T-cell (primary cell): ENCODE results near the gene ASPDH. TPM values are rescaled to one million over a fixed set of nuclear protein-coding genes. Genes with fewer than 3 reads are reported as not detected.

ENCODE experiments used
- ATAC-seq, 4 experiments: fragments of 200-7000 bp in 3 of 4; fragments of 150-1000 bp in 1 of 4; cut with Tn5 transposase; replicated peaks in 1 of 4; 1 replicate in 3 of 4; 2 replicates in 1 of 4; pipeline ENCODE4 v1.10.0; 2021; ENCODE audit warnings: moderate library complexity in 3 of 4, mild to moderate bottlenecking in 2 of 4, moderate number of reproducible peaks in 1 of 4
- CTCF ChIA-PET, 2 donors: fragments of 300-600 bp; sonication (Branson Sonifier 250); formaldehyde crosslinking; loops; one replicate each; lab custom pipeline; 2022; ENCODE audit warnings: antibody characterized with exemption in 2 of 2; lab: Charles Lee
- POLR2A ChIA-PET, 2 donors: fragments of 300-600 bp; sonication (Branson Sonifier 250); formaldehyde crosslinking; loops; one replicate each; lab custom pipeline; 2022; ENCODE audit warnings: antibody characterized with exemption in 2 of 2; lab: Charles Lee
- DNase-seq, 35 experiments: peaks; one replicate each; pipeline versions ENCODE4 v3.0.0 to v3.0.0-alpha.2; 2013 to 2023
- H3K27ac ChIP-seq: one replicate; pipeline ENCODE4 v1.5.1; 2013; ENCODE audit warnings: low read length
- H3K27me3 ChIP-seq, 2 experiments: replicated peaks in 1 of 2; 1 replicate in 1 of 2; 2 replicates in 1 of 2; pipeline versions ENCODE4 v1.6.1 to v1.7.0; 2013; ENCODE audit warnings: low read length in 1 of 2, mixed read lengths in 1 of 2; ENCODE audit not compliant: control insufficient read depth in 2 of 2, insufficient read depth in 2 of 2; ENCODE audit errors: extremely low read depth in 1 of 2
- H3K36me3 ChIP-seq, 2 donors: 1 replicate in 1 of 2; 2 replicates in 1 of 2; pipeline versions ENCODE4 v1.6.1 to v1.7.0; 2013; ENCODE audit warnings: low read length in 1 of 2; ENCODE audit not compliant: control insufficient read depth in 2 of 2, insufficient read depth in 1 of 2; ENCODE audit errors: extremely low read depth in 1 of 2
- H3K4me1 ChIP-seq, 2 experiments: 1 replicate in 1 of 2; 2 replicates in 1 of 2; pipeline versions ENCODE4 v1.6.1 to v1.7.0; 2013; ENCODE audit warnings: low read length in 2 of 2, mixed read lengths in 1 of 2; ENCODE audit not compliant: insufficient read depth in 2 of 2, control insufficient read depth in 1 of 2; ENCODE audit errors: extremely low read depth in 1 of 2
- H3K4me3 ChIP-seq, 2 donors: 1 replicate in 1 of 2; 2 replicates in 1 of 2; pipeline versions ENCODE4 v1.5.1 to v1.7.0; 2013; ENCODE audit warnings: mild to moderate bottlenecking in 2 of 2, low read length in 1 of 2, moderate library complexity in 1 of 2; ENCODE audit not compliant: control insufficient read depth in 1 of 2; ENCODE audit errors: extremely low read depth in 1 of 2
- H3K9me3 ChIP-seq: 2 replicates; pipeline ENCODE4 v1.7.0; 2013
- H3K27ac Mint-ChIP-seq, 2 donors: one replicate each; pipeline ENCODE4 v1.8.0; 2020 to 2021; ENCODE audit warnings: mild to moderate bottlenecking in 2 of 2, mixed read lengths in 2 of 2
- H3K27me3 Mint-ChIP-seq, 2 donors: one replicate each; pipeline ENCODE4 v1.8.0; 2021 to 2022; ENCODE audit warnings: mixed read lengths in 2 of 2
- H3K36me3 Mint-ChIP-seq: one replicate; pipeline ENCODE4 v1.8.0; 2021; ENCODE audit warnings: mixed read lengths
- H3K4me1 Mint-ChIP-seq, 3 donors: one replicate each; pipeline ENCODE4 v1.8.0; 2020 to 2022; ENCODE audit warnings: mixed read lengths in 3 of 3, mild to moderate bottlenecking in 1 of 3
- H3K4me3 Mint-ChIP-seq, 3 donors: one replicate each; pipeline ENCODE4 v1.8.0; 2020 to 2022; ENCODE audit warnings: mild to moderate bottlenecking in 3 of 3, mixed read lengths in 3 of 3, moderate library complexity in 3 of 3
- H3K9me3 Mint-ChIP-seq, 3 donors: one replicate each; pipeline ENCODE4 v1.8.0; 2020 to 2022; ENCODE audit warnings: mixed read lengths in 3 of 3
- WGBS: methylation state at CpG from one replicate; pipeline ENCODE4 v1.1.5; 2013; ENCODE audit warnings: missing lambda C conversion rate; ENCODE audit not compliant: insufficient coverage; 5-methylcytosine and 5-hydroxymethylcytosine counted together
- total RNA-seq, 35 experiments: library from RNA in 6 of 35; stranded (reverse) in 6 of 35; fragments of 120-200 nt in 1 of 35; gene quantifications; one replicate each; pipeline versions ENCODE4 v1.2.1 to v1.2.4 and lab custom pipeline; 2013 to 2026

ASPDH gene
- total RNA-seq, 5 donors from 2014 or later (not counting 1 experiment from before 2014, with no cell fraction given) = not detected

- H3K27me3 ChIP-seq = peaks cover 0 to 44% of the 10 kb centered on the region in 2 experiments
- H3K4me3 ChIP-seq = peak overlapping the region in 1 of 2 donors; percentile 82
- peak overlapping the region in 1 of 3 donors; percentile 72 for H3K4me3 Mint-ChIP-seq
- DNase-seq = no peak
- H3K9me3 ChIP-seq = no peaks in the 10 kb centered on the region
- ChIA-PET POLR2A (no interaction called here), CTCF (no interaction called here)
- 97% methylated on average over 24 of the region's 36 CpGs for WGBS
- ATAC-seq = no peak
- H3K4me1 ChIP-seq = peaks cover 2 to 22% of the 10 kb centered on the region in 2 experiments
- H3K27me3 Mint-ChIP-seq = peaks cover 0 to 12% of the 10 kb centered on the region in 2 donors
- peaks cover 14 to 25% (median 18%) of the 10 kb centered on the region in 3 donors for H3K4me1 Mint-ChIP-seq
- H3K27ac Mint-ChIP-seq = no peak overlapping the region
- H3K9me3 Mint-ChIP-seq = no peaks in the 10 kb centered on the region
- H3K36me3 ChIP-seq = no peaks in the 10 kb centered on the region
- peak overlapping the region; percentile 98 for H3K27ac ChIP-seq
- H3K36me3 Mint-ChIP-seq = no peaks in the 10 kb centered on the region
These were observed 1.4 kb downstream of the ASPDH start for GRCh38 chr19:50512112-50512998.

- CTCF ChIA-PET = interaction anchor here in 1 of 2 donors (0.6 to 1.0 kb wide), 3 partner anchors 17 to 182 kb away, joined by 3 read pairs; partner anchors contain the start of gene KCNC3
- Histone ChIP-seq H3K27ac (peak within 1 kb of the TSS; percentile 98), H3K36me3 (no peaks in the 10 kb centered on the region), H3K27me3 (peaks cover 0 to 38% of the 10 kb centered on the region in 2 experiments), H3K4me3 (peak within 1 kb of the TSS; percentile 62 to 82), H3K9me3 (no peaks in the 10 kb centered on the region), H3K4me1 (peaks cover 2 to 22% of the 10 kb centered on the region in 2 experiments)
- H3K27ac Mint-ChIP-seq = peak within 1 kb of the TSS; percentile 95 to 98
- H3K4me3 Mint-ChIP-seq = peak within 1 kb of the TSS; percentile 72 to 92 (median 84)
- POLR2A ChIA-PET = interaction anchor here in 1 of 2 donors (0.6 to 0.7 kb wide), 2 partner anchors 38 to 135 kb away, joined by 3 to 4 read pairs; no protein-coding TSS in a partner anchor
- H3K36me3 Mint-ChIP-seq = no peaks in the 10 kb centered on the region
- H3K4me1 Mint-ChIP-seq = peaks cover 14 to 25% (median 18%) of the 10 kb centered on the region in 3 donors
- no peaks in the 10 kb centered on the region for H3K9me3 Mint-ChIP-seq
- ATAC-seq (peak; percentile 91 to 97 (median 95)), DNase-seq (peak; percentile 92 to 99 (median 97))
- WGBS = 2% methylated on average over 68 of the region's 69 CpGs
- peaks cover 0 to 12% of the 10 kb centered on the region in 2 donors for H3K27me3 Mint-ChIP-seq
These were observed 2.5 kb downstream of the ASPDH start, which contains the start of gene JOSD2 for GRCh38 chr19:50511069-50511822. Gene JOSD2, minus strand, starts transcription at chr19:50511191. Its CDS starts 760 bp downstream, at chr19:50510431.

- Mint-ChIP-seq H3K27ac (peak overlapping the region; percentile 95 to 98), H3K9me3 (no peaks in the 10 kb centered on the region), H3K27me3 (peaks cover 0 to 7% of the 10 kb centered on the region in 2 donors), H3K4me1 (peaks cover 14 to 25% (median 18%) of the 10 kb centered on the region in 3 donors), H3K4me3 (peak overlapping the region; percentile 72 to 92 (median 84)), H3K36me3 (no peaks in the 10 kb centered on the region)
- H3K4me3 ChIP-seq = peak overlapping the region; percentile 62 to 82
- CTCF ChIA-PET = interaction anchor here in 1 of 2 donors (0.6 to 1.0 kb wide), 3 partner anchors 17 to 182 kb away, joined by 3 read pairs; partner anchors contain the start of gene KCNC3
- DNase-seq (no peak), ATAC-seq (peak in 1 of 4 experiments; percentile 19)
- POLR2A ChIA-PET = interaction anchor here in 1 of 2 donors (0.6 kb wide), 1 partner anchor 135 kb away, joined by 3 read pairs; no protein-coding TSS in a partner anchor
- H3K36me3 ChIP-seq = no peaks in the 10 kb centered on the region
- no peaks in the 10 kb centered on the region for H3K9me3 ChIP-seq
- H3K4me1 ChIP-seq = peaks cover 2 to 22% of the 10 kb centered on the region in 2 experiments
- WGBS = 18% methylated on average over 10 of the region's 10 CpGs
- peaks cover 0 to 37% of the 10 kb centered on the region in 2 experiments for H3K27me3 ChIP-seq
- H3K27ac ChIP-seq = peak overlapping the region; percentile 98
These were observed 3.0 kb downstream of the ASPDH start for GRCh38 chr19:50510700-50511068.

GRCh38 chr19:50510121-50510670 lies 3.5 kb downstream of the ASPDH start:
- H3K27ac Mint-ChIP-seq = peak overlapping the region; percentile 95 to 98
- WGBS = 91% methylated on average over 22 of the region's 26 CpGs
- peak overlapping the region; percentile 62 to 82 for H3K4me3 ChIP-seq

GRCh38 chr19:50509366-50509765 lies 4.3 kb downstream of the ASPDH start:
- 88% methylated on average over 11 of the region's 11 CpGs for WGBS
- no peak overlapping the region for H3K27ac ChIP-seq
- Mint-ChIP-seq H3K4me3 (peak overlapping the region; percentile 9 to 72 (median 58)), H3K27me3 (peaks cover 0 to 5% of the 10 kb centered on the region in 2 donors), H3K27ac (peak overlapping the region in 1 of 2 donors; percentile 49), H3K36me3 (no peaks in the 10 kb centered on the region), H3K4me1 (peaks cover 14 to 23% (median 18%) of the 10 kb centered on the region in 3 donors), H3K9me3 (no peaks in the 10 kb centered on the region)
- ChIA-PET CTCF (interaction anchor here in 1 of 2 donors (0.6 kb wide), 1 partner anchor 133 kb away, joined by 3 read pairs; the partner anchor contains the start of gene NR1H2), POLR2A (interaction anchor here in 1 of 2 donors (0.6 kb wide), 1 partner anchor 21 kb away, joined by 5 read pairs; no protein-coding TSS in a partner anchor)
- H3K4me1 ChIP-seq = peaks cover 2 to 22% of the 10 kb centered on the region in 2 experiments
- no peak for DNase-seq
- H3K36me3 ChIP-seq = no peaks in the 10 kb centered on the region
- peaks cover 0 to 25% of the 10 kb centered on the region in 2 experiments for H3K27me3 ChIP-seq
- H3K4me3 ChIP-seq = no peak overlapping the region
- H3K9me3 ChIP-seq = no peaks in the 10 kb centered on the region
- ATAC-seq = no peak

More at GRCh38 chr19:50510121-50510670, 3.5 kb downstream of the ASPDH start:
- H3K27me3 ChIP-seq = peaks cover 0 to 33% of the 10 kb centered on the region in 2 experiments
- CTCF ChIA-PET = no interaction called here
- Mint-ChIP-seq H3K27me3 (peaks cover 0 to 5% of the 10 kb centered on the region in 2 donors), H3K36me3 (no peaks in the 10 kb centered on the region), H3K9me3 (no peaks in the 10 kb centered on the region), H3K4me1 (peaks cover 14 to 25% (median 18%) of the 10 kb centered on the region in 3 donors), H3K4me3 (peak overlapping the region; percentile 72 to 92 (median 84))
- no peak for DNase-seq
- POLR2A ChIA-PET = interaction anchor here in 1 of 2 donors (0.6 kb wide), 1 partner anchor 22 kb away, joined by 5 read pairs; no protein-coding TSS in a partner anchor
- H3K9me3 ChIP-seq = no peaks in the 10 kb centered on the region
- H3K36me3 ChIP-seq = no peaks in the 10 kb centered on the region
- peak overlapping the region; percentile 98 for H3K27ac ChIP-seq
- ATAC-seq = no peak
- peaks cover 2 to 22% of the 10 kb centered on the region in 2 experiments for H3K4me1 ChIP-seq
